Pons (tissue), 1 donor: Measurements from ENCODE around the gene NCOA5.

Experiments used
- DNase-seq: peaks from one replicate; pipeline ENCODE4 v3.0.0-alpha.2; 2016; ENCODE audit warnings: low spot score

Gene NCOA5

DNA sequence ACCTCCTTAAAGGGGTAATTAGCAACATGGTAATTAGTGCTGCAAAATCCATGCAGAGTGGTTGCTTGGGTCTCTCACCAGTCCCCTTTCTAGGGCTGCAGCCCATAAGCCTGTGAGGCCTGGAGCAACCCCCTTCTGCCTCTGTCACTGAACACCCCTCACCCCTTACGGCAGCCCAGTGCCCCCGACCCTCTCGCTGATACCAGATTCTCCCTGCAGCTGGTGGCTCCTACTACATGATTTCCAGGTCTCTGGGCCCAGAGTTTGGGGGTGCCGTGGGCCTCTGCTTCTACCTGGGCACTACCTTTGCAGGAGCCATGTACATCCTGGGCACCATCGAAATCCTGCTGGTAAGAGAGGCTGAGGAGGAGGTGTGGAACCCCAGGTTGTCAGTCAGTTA is 52.7 kb downstream of the NCOA5 start:
- no peak for DNase-seq

DNA sequence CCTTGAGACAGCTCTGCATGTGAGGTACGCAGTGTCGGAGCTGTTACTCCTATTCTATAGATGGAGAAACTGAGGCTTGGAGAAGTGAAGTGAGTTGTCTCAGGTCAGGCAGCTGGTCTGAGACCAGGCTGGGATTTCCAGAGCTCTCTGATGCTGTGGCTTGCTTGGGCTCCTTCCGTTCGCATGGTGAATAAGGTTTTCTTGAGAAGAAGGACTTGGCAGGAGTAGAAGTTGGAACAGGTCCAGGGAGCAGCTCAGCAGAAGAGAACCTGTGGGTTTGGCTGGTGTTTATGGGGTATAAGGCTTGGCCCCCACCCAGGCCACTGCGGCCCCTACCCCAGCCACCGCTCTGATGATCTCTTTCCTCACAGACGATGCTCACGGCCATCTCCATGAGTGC is 53.4 kb downstream of the NCOA5 start:
- DNase-seq: no peak

DNA sequence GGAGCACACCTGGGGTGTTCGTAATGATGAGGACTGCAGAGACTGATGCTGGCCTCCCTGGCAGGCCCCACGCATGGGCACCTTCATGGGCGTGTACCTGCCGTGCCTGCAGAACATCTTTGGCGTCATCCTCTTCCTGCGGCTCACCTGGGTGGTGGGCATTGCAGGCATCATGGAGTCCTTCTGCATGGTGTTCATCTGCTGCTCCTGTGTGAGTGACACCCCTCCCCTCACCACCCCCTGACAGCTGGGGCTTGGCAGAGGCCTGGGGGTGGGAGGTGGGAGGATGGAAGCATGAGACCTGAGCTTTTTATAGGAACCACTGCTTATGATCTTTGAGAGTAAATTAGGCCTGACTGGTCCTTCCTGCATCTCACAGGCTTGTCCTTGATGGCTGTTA is 54.0 kb downstream of the NCOA5 start:
- no peak for DNase-seq

DNA sequence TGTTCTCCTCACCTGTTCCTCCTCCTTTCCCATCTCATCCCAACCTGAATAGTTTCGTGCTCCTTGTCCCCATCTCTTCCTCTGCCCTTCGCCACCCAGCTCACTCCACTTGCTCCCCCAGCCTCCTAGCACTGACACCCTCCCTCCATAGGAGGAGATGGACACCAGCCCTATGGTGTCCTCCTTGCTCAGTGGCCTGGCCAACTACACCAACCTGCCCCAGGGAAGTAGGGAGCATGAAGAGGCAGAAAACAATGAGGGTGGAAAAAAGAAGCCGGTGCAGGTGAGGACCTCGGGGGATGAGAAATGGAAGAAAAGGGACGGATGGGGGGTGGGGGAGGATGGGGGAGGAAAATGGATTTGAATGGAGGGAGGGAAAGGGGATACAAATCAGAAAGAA is 54.5 kb downstream of the NCOA5 start:
- DNase-seq: no peak

DNA sequence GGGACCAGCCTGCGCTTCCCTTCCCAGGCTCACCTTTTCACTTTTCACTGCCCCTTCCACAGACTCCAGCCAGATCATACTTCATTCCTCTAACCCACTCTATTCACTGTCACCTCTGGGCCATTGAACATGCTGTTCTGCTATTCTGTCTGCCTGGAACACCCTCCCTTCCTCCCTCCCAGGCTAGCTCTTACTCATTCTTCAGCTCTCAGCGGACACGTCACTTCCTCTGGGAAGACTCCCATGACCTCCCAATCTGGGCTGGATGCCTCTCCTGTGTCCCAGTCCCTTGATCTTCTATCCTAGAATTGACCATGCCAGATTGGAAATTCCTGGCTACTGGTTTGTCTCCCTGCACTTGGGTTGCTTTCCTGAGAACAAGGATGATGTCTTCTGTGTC is 55.7 kb downstream of the NCOA5 start:
- no peak for DNase-seq

DNA sequence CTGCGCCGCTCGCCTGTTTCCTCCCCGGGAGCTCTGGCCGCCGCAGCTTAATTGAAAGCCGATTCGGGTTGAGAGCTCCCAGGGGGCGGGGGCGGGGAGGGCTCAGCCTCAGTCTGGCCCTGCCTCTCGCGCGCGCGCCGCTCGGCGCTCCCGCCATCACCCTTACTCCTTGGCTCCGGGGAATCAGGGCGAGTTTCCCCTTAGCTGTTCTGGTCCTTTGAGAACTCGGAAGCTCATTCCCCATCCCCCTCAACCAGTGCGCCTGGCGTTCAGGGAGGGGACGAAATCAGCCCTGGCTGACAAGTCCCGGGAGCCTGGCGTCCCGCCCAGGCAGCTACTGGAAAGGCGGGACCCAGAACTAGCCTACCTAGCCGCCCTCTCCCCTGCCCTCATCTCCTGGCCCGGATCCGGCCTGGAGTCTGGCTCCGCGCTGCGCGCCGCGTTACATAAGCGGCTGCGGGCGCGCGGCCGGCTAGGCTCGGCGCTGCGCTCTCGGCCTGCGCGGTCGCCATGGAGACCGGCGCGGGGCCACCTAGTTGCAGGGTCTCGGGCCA is 58.0 kb downstream of the NCOA5 start:
- no peak for DNase-seq

DNA sequence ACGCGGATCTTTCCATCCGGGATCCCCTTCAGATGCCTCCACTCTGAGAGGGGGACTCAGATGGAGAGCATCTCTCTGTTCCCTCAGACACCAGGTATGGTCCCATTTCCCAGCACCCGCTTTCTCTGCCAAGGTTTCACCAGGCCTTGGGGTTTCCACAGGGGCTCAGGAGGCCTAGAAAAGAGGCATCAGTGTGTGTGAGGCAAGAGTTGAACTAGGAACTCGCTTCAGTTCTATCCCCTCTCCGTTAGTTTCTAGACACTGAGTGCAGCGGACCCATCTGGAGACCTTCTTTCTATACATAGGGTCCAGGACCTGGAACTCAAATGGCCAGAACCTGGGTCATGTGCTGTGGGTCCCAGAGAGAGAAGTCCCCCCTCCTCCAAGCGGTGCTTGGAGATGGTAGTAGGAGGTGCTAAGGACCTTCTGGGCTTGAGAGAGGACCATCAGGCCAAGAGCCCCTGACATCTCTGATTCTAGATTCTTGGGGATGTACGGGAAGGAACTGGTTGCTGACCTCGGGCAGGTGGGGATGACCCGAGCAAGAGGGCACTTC is 58.7 kb downstream of the NCOA5 start:
- no peak for DNase-seq

DNA sequence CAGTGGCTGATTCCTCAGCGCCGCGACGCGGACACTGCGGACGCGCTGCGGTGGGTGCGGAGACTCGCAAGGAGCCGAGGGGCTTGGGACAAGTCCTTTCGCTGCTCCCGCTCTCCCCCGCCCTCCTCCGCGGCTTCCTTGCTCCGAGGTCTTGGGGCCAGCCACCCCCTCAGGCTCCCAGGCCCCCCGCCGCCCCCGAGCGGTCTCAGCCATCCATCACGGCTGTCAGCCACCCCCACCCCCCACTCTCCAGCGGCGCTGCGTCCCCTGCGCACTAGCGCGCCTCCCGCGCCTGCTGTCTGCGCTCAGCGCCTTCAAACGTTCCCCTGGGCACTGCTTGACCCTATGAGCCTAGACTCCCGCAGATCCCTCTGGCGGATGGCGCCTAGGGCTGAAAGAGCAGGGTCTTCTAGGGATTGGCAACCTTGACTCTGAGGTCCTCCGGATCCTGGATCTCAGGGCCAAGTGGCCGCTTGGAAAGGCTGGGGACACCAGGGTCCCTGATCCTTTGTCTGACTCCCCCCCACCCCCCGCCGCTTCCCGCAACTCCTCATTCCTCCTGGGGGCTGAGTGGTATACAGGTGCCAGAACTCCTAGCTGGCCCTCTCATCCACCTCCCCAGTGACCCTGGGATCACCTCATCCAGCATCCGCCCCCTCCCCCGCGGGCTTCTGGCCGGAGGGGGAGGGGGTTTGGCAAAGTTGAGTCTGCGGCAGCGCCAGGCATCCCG is 59.3 kb downstream of the NCOA5 start:
- DNase-seq: no peak

DNA sequence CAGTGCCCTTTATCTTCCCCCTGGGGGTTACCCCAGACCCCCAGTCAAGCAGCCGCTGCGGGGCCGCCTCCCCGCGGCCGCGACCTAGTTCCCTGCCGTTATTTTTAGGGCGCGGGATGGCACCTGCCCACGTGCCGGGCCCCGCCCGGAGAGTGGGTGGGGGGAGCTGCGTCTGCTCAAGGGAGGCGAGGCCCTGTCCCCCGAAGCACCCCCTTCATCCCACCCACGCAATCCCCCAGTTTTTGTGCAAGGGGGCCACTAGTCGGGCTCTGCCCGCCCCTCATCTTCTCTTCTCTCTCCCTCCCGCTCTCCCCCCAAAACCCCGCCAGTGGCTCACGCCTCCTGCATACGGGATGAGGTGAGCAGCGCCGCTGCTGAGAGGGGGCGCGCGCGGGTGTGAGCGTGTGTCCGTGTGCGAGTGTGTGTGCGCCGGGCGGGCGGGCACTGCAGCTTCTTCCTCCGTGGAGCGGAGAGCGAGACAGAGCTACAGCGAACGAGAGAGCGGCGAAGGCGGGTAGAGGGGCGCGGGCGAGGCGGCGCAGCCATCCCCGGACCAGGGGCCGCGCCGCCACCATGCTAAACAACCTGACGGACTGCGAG is 60.9 kb downstream of the NCOA5 start, which contains the start of gene SLC12A5:
Gene SLC12A5 (plus strand): TSS at position 444 of the 600 bp plus-strand sequence. CDS start 130 bp downstream, at position 574.
- no peak for DNase-seq

DNA sequence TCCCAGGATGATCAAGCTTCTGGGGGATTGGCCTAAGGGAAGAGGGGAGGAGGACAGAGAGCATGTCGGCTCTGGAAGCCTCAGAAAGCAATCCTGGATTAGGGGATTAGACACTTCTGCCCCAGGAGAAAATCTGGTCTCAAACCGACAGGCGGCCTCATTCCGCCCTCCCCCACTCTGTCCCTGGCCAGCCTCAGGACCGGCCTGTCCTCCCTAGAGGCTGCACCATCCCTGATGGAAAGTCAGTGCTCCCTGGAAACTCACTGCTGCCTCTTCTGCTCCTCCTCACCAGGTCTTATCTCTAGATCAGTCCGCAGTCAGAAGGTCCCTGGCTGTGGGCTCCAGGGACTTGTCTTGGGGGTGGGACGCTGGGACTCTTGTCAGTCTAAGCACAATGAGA is 61.7 kb downstream of the NCOA5 start:
- DNase-seq: no peak

DNA sequence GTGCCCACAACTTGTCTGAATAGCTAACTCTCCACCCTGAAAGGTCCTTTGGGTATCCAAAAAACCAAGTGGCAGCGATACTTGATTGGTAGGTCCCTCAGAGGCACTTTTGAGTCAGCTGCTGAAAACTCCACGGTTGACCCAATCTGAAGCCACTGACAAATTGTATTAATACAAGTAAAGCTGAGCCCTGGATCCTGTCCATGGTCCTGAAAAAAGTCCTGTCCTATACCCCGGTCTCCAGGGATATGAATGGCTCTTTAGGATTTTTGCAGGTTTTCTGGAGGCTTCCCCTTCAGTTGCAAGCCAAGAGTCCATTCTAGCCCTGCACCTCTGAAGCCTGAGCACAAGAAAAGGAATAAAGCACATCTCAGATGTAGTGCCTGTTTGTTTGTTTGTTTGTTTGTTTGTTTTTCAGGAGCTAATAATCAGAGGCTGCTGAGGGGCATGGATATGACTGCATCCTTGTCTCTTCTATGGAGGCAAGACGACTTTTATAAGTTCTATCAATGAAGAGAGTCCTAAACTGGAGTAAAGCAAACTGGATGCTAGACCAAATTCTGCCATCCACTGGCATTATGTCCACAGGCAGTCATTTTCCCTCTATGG is 62.4 kb downstream of the NCOA5 start:
- DNase-seq: peak; percentile 32

DNA sequence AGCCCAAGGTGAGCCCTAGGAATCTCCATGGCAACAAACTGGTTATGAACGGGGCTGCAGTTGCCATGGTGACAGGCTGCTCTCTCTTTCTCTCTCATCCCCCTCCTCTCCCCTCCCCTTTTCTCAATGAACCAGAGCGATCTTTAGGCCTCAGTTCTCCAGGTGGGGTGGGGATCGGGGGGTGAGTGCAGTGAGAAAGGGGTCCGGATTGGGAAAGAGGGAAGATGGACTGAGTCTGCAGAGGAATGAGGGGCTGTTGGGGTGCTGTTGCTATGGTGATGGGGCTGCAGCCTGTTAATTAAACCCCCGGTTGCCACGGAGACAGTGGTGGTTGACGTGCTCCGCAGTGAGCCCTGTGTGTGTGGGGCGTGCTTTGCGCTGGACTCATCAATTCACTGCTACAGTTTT is 64.4 kb downstream of the NCOA5 start:
- no peak for DNase-seq

DNA sequence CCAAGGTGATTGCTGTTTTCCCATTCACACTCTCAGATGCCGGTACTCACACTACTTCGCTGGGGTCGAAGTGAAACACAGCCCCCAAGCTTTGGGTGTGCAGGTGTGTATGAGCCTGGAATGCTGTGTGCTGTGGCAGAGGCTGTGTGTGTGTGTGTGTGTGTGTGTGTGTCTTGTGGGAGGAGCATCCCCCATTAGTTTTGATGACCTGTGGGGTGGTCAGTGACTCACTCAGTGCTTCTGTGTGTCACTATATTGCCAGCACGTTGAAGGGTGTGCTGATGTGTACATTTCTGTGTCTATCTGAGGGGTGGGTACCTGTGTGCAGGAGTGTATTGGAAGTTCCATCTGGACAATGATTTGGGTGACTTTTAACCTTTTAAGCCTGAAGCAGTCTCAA is 65.8 kb downstream of the NCOA5 start:
- DNase-seq: no peak

DNA sequence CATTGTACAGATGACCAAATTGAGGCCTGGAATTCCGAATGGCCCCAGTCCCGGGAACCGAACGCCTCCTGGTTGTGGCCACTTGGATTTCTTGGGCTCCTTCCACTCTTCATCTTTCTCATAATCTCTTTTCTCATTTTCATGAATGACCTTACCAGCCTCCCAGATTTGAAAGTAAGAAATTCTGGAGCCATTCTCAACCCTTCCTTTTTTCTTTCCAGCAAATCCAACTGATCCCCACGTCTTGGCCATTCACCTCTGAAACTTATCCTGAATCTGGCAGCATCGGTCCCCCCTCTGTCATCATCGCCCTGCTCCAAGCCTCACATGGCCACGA is 66.6 kb downstream of the NCOA5 start:
- no peak for DNase-seq

DNA sequence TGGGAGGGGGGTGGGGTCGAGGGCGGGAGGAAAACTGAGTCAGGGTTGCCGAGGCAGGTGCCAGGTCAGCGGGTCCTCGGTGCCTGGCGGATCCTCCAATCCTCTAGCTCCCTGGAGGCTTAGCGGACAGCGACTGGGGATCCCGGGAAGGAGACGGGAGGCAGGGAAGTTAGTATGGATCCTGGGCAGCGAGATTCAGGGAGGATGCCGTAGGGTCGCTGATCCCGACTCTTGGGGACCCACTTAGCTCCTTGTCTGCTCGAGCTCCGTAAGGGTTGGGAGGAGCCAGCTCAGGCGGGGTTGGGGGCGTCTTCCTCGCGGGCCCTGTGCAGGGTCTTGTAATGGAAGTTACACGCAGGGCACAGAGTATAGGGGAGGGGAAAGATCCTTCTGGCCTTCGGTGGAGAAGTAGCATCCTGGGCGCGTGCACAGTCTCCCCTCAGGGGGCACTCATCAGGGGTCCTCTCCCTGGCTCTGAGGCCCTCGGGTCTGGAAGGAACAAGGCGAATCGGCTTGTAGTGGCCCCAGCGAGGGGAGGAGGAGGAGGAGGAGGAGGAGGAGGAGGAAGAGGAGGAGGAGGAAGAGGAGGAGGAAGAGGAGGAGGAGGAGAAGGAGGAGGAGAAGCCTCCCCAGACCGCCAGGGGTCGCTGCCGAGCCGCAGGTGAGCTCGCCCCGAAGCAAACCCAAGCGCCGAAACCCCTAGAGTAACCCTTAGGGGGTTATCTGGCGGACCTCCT is 67.2 kb downstream of the NCOA5 start:
- DNase-seq: peak; percentile 50

DNA sequence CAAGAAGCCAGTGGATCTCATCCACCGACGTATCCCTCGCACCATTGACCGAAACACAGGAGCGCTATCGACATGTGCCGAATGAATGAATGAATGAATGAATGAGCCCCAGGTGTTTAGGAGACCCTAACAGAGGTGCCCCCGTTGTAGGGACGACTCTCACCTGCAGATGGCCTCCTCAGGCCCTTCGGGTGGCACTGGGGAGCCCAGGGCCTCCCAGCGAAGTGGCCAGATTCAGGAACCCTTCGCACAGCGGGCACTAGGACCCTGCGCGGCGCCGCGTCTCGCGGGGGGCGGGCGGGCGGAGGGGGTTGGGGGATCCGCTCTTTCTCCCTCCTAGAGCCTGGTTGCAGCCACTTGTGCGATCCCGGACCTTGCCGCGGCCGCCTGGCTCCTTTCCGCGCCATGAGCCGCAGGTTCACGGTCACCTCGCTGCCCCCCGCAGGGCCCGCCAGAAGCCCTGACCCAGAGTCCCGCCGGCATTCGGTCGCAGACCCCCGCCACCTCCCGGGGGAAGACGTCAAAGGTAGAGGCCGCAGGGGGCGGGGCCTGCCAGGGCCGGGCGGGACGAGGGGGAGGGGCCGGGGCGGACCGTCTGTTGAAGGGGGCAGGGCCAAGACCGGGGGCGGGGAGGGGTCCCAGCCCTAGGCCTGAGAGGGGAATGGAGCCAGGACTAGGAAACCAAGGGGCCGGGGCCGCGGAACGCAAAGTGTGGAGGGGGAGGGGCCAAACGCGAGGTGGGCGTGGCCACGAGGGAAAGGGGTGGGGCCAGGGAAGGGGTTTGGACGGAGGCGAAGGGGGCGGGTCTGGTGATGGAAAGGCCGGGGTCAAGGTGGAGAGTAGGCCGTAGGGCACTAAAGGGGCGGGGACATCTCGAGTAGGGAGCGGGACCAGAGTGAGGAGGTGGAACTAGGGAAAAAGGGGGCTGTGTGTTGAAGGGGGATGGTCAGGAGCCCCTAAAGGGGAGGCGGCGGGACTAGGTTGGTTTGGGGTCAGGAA is 68.1 kb downstream of the NCOA5 start:
- DNase-seq: no peak

DNA sequence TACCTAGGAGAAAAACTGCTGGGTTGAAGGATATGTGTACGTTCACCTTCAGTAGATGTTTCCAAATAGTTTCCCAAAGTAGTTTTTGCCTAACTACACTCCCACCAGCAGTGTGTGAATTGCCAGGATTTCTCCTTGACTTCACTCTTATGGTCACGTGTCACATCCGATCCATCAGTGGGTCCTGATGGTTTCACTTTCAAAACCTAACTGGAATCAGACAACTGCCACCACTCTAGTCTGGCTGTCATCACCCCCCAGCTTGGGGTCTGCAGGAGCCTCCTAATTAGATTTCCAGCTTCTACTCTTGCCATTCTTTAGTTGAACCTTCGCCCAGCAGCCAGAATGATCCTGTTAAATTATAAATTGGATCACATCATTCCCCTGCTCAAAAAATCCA is 69.2 kb downstream of the NCOA5 start:
- no peak for DNase-seq

DNA sequence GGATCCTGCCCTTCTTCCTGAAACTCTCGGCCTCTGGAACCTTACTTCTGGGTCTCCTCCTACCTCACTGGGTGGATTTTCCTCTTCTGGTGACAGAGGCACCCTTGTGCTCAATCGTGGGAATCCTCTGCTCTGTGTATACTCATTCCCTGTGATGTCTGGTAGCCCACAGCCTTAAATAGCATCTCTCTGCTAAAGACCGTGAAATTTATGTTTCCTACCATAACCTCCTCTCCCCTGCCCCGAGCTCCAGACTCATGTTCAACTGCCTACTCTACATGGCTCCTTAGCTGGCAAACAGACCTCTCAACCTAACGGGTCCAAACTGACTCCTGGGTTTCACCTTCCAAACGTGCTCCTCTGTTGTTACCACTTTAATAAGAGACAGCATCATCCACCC is 71.2 kb downstream of the NCOA5 start:
- no peak for DNase-seq

DNA sequence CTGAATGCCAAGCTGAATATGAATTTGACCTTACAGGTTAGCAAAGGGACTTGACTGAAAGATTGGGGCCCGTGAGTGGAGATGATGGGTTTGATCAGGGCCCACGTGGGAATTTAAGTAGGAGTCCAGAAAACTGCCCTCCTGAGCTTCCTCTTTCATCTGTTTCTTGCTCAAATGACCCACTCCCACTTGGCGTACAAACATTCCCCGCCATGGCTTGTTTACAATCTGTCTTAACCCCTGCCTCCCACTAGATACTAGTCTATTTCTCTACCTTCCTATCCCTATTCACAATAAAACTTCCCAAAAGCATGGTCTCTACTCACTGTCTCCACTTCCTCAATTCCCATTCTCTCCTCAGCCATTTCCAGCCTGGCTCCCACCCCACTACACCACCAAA is 71.7 kb downstream of the NCOA5 start:
- DNase-seq: no peak

DNA sequence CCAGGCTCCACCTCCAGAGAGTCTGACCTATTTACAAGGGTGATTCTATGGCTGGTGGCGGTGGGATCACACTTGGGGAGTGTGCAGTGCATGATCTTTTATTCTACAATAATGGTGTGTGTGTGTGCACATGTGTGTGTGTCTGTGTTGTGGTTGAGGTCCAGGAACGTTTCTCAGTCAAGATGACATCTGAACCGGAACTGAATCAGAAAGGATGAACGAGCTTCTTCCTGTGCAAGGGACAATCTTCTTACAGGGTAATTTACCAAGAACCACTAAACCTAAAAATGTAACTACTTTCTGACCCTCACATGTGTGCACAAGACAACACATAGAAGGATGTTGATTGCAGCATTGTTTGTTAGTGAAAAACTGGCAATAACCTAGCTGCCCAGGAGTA is 72.5 kb downstream of the NCOA5 start:
- no peak for DNase-seq
